HG02852 (cell line): ENCODE data around the gene SNRPB2.

Experiments
- ATAC-seq: cut with Tn5 transposase; IDR thresholded peaks from one replicate; pipeline ENCODE4 v1.9.1; 2021; ENCODE audit warnings: mild to moderate bottlenecking, moderate library complexity; ENCODE audit not compliant: unreplicated experiment

Gene SNRPB2

DNA sequence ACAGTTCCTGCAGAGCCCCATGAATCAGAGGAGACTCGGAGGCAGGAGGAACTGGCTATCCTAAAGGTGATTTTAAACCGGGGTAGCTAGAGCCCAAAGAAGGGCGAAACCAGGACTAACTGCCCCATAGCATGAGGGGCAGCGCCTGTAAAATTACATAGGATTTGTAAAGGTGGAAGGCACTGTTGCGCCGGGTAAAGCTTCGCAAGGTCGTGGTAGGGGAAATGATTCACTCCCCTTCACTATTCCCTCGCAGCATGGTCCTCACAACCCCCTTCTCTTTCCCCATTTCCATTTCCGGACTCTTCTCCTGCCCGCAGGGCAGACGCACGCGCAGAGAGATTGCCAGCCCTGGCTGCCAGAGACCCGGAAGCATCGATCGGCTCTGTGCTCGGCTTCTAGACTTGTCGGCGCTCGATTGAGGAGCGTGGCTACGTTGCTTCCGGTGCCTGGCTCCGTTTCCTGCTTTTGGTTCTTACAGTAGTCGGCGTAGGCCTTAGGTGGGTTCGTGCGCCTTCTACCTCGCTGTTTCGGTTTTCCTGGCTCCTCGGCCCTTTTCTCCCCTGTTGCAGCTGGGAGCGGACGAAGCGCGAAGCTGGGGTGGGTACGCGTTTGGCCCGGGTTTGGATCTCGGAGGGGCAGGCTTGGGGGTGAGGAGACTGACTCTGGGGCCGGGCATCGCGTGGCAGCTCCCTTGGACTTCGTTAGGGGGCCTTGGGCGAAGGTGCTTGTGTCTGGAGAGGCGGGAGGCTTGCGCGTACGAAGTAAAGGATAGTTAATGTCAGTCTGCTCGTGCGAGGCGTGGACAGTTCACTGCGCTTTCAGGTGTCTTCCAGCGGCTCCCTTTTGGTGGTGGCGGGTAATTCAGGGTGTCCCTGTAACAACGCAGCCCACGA is at the start of gene SNRPB2:
SNRPB2 (plus strand) TSS at position 462 of the 896 bp plus-strand sequence. CDS start 1,677 bp downstream, outside the sequence.
- ATAC-seq, result peak; percentile 99

GRCh38 chr20:16684416-16684815 is 45.4 kb upstream of the SNRPB2 start:
- ATAC-seq, result no peak

- ATAC-seq, result no peak
Observed at GRCh38 chr20:16689906-16690305, 39.9 kb upstream of the SNRPB2 start.

GRCh38 chr20:16691381-16691780 is 38.4 kb upstream of the SNRPB2 start:
- ATAC-seq, result no peak

- no peak for ATAC-seq
Observed at GRCh38 chr20:16692009-16692408, 37.8 kb upstream of the SNRPB2 start.

GRCh38 chr20:16692442-16692841 is 37.4 kb upstream of the SNRPB2 start:
- no peak for ATAC-seq

DNA sequence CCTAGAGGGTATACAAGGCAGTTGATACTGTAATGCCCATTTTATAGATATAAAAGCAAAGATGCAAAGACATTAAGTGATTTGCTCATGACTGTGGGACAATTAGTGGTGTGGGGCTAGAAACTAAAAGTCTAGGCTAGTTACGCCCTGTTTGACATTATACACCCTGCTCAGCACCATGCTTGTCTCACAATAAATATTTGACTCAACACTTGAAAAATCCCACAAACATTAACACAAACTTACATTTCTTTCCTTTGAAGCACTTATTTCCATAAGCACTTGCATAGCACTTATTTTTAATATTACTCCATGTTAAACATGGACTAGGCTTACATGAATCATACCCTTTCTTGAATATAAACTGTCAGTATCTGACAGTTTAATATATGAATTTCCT is 36.5 kb upstream of the SNRPB2 start:
- ATAC-seq, result no peak

DNA sequence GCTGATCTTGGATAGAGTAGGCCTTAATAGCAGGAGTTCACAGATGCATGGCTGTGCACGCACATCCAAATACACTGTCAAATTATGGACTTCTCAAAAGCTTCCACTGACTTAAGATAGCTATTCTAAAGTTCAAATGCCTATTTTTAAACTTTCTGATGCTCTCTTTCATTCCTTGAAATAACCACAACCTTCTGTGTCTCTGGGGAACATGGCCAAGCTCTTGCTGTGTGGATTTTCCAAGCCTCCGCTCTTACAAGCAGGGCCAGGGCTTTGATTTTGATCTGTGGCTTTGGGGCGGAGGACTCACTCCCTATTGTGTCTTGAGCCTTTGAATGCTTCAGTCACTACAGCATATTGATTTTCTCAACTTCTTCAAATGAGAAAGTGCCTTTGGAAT is 35.7 kb upstream of the SNRPB2 start:
- no peak for ATAC-seq

DNA sequence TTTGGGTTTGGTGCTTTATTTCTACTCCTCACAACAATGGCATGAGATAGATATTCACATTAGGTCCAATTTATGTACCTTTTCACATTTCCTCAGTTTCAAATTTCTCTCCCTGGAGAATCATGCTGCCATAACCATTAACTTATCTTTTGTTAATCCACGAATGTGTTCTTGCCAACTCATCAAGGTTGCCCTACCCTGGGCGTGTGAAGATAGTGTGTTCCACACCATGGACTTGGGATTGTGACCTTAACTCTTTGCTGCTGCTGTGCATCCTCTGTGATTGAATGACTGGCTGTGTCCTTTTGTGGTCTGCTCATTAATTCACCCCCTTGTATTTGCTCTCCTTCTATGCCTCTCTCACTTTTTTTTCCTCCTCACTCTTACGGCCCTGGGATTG is 34.2 kb upstream of the SNRPB2 start:
- no peak for ATAC-seq

- no peak for ATAC-seq
Observed at GRCh38 chr20:16699293-16699692, 30.5 kb upstream of the SNRPB2 start.

DNA sequence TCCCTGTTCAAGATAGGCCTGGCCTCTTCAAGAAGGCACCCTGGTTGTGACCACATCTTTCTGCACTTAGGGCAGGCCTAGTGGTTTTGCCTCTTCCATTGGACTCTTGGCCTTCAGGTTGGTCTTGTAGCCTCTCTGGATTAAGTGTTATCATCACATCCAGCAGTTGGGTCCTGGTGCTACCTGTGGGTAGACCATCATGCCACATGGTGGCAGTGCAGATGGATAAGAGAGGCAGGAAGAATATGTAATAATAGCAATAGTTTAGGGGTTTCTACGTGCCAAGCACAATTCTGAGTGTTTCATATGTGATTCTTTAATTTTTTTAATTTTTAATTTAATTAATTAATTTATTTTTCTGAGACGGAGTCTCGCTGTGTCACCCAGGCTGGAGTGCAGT is 28.5 kb upstream of the SNRPB2 start:
- no peak for ATAC-seq

- ATAC-seq, result no peak
Observed at GRCh38 chr20:16703570-16703969, 26.3 kb upstream of the SNRPB2 start.

- ATAC-seq, result peak; percentile 56
Observed at GRCh38 chr20:16707674-16708073, 22.2 kb upstream of the SNRPB2 start.

- ATAC-seq, result no peak
Observed at GRCh38 chr20:16708602-16709001, 21.2 kb upstream of the SNRPB2 start.

DNA sequence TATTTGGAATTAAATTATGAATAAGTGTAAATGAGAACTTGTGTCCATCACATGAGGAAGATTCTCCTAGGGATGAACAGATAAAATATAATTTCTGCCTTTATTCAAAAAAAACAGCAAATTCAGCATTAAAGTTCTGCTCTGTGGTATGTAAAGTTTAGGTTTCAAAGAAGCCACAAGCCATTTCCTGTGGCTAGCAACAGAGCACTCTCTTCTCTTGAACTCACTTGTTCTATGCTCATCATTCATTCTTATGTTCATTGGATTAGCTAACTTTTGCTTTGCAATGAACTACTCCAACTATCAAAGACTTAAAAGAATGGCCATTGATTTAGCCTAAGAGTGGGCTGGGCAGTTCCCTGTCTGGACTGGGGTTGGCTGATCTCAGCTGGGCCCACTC is 20.8 kb upstream of the SNRPB2 start:
- peak; percentile 86 for ATAC-seq

DNA sequence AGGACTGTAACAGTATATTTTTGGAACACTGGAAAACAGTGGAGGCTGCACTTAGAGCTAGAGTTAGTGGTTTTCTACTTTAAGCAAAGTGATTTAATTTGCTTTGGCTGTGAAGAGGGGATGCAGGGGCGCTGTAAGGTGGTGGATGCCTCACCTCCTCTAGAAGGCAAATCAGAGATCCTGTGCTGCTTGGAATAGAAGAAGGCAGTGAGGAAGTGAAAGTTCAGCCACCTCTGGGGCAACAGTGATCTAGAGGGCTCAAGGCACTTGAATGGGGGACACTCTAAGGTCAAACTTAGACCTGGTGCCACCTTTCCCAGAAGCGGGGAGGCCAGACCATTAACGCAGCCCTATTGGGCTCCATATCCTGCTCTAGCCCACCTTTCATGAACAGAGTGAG is 19.0 kb upstream of the SNRPB2 start:
- ATAC-seq, result peak; percentile 46

- no peak for ATAC-seq
Observed at GRCh38 chr20:16711661-16712258, 18.1 kb upstream of the SNRPB2 start.

- ATAC-seq, result no peak
Observed at GRCh38 chr20:16712511-16712947, 17.3 kb upstream of the SNRPB2 start.

DNA sequence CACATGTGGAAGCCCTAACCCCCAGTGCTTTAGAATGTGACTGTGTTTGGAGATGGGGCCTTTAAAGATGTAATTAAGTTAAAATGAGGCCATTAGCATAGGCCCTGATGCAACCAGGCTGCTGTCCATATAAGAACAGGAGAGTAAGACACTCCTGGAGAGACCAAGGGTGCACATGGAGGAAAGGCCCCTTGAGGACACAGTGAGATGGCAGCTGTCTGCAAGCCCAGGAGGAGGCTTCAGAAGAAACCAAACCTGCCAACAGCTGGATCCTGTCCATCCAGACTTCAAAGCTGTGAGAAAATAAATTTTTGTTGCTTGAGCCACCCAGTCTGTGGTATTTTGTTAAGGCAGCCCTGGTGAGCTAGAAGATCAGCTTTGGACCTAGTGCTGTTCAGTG is 16.8 kb upstream of the SNRPB2 start:
- no peak for ATAC-seq

DNA sequence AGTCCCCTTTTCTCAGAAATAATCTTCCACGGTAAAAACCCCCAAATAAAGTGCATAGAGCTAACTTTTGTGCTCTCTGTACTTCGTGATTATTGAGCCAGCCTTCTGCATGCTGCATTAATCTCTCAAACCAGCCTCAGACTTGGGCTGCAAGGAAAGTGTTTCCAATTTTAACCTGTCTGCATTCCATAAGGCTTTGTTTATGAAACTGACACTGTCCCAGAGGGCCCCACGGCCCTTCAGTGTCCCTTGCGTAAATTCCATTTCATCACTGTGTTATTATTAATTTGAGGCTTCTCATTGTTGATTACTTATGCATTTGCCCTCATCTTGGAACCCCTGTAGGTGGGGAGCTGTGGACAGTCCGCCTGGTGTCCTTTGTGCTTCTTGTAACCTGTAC is 15.6 kb upstream of the SNRPB2 start:
- no peak for ATAC-seq

DNA sequence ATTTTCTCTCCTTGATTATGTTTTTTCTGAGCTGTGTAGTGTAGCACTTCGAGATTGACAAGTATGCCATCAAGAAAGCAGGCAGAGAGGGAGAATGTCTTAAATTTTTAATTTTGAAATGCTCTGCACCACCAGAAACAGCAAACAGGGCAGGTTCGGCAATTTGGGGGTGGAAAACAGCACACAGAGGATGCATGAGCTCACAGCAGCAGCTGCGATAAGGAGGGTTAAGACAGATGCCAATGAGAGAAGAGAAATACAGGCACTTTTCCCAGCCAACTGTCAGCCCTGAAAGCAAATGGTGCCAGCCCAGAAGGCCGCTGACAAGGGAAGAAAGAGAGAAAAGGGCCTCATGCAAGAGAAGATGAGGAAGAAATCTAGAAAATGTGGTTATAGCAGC is 15.1 kb upstream of the SNRPB2 start:
- ATAC-seq, result no peak

DNA sequence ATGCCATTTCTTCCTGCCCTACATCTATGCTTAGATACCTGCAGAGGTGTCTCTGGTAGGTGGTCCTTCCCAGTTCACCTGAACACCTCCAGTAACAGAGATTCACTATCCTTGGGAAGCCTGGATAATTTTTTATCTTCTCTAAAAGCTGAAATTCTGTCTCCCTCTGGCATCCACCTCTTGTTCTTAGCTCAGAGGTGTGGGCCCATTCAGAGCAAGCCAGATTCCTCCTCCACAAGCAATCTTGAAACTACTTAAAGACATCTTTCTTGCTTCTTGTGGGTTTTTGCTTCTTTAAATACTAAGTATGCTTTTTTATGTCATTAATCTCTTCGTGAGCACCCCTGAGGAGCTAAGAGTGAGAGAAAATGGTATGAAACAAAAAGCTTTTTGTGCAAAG is 10.4 kb upstream of the SNRPB2 start:
- no peak for ATAC-seq
